HG02763 (cell line): ENCODE data around the gene ASXL1.
"Not testable (repeated sequence)": the region's sequence is repeated elsewhere in the genome, so short reads cannot be mapped to it uniquely, and the experiment has no call there.

Experiments used
- ATAC-seq: cut with Tn5 transposase; IDR thresholded peaks from one replicate; pipeline ENCODE4 v1.9.1; 2021; ENCODE audit warnings: mild to moderate bottlenecking, moderate library complexity; ENCODE audit not compliant: unreplicated experiment

Gene ASXL1

GRCh38 chr20:32397567-32398084, 39.5 kb downstream of the ASXL1 start:
- ATAC-seq: no peak

- no peak for ATAC-seq
These were observed 42.3 kb downstream of the ASXL1 start for GRCh38 chr20:32400476-32400875.

- no peak for ATAC-seq
These were observed 45.9 kb downstream of the ASXL1 start for GRCh38 chr20:32404017-32404416.

GRCh38 chr20:32406701-32407100, 48.6 kb downstream of the ASXL1 start:
- no peak for ATAC-seq

GRCh38 chr20:32407131-32407750, 49.1 kb downstream of the ASXL1 start:
- ATAC-seq: not testable (repeated sequence)

GRCh38 chr20:32411955-32412706, 54.0 kb downstream of the ASXL1 start:
- no peak for ATAC-seq

- ATAC-seq: no peak
These were observed 57.4 kb downstream of the ASXL1 start for GRCh38 chr20:32415494-32415893.

GRCh38 chr20:32416206-32416605, 58.1 kb downstream of the ASXL1 start:
- no peak for ATAC-seq

GRCh38 chr20:32418376-32418775, 60.2 kb downstream of the ASXL1 start:
- no peak for ATAC-seq

GRCh38 chr20:32421290-32421689, 63.2 kb downstream of the ASXL1 start:
- ATAC-seq: no peak

- no peak for ATAC-seq
These were observed 69.9 kb downstream of the ASXL1 start for GRCh38 chr20:32427996-32428395.

GRCh38 chr20:32429343-32429742, 71.2 kb downstream of the ASXL1 start:
- ATAC-seq: no peak

- no peak for ATAC-seq
These were observed 71.7 kb downstream of the ASXL1 start for GRCh38 chr20:32429745-32430360.

GRCh38 chr20:32431457-32431856, 73.3 kb downstream of the ASXL1 start:
- ATAC-seq: no peak

GRCh38 chr20:32432277-32432676, 74.1 kb downstream of the ASXL1 start:
- no peak for ATAC-seq

GRCh38 chr20:32433311-32434021, 75.3 kb downstream of the ASXL1 start:
- ATAC-seq: no peak

- ATAC-seq: no peak
These were observed 76.3 kb downstream of the ASXL1 start for GRCh38 chr20:32434434-32434833.

- no peak for ATAC-seq
These were observed 77.4 kb downstream of the ASXL1 start for GRCh38 chr20:32435449-32436107.

- ATAC-seq: no peak
These were observed 78.2 kb downstream of the ASXL1 start for GRCh38 chr20:32436142-32436861.

GRCh38 chr20:32436968-32437367, 78.8 kb downstream of the ASXL1 start:
- ATAC-seq: no peak
